ENCODE measurements around the gene FLRT1.
"Not testable (repeated sequence)": the region's sequence is repeated elsewhere in the genome, so short reads cannot be mapped to it uniquely, and the experiment has no call there.

The FLRT1 gene

GRCh38 chr11:64045700-64046099 is 10.0 kb downstream of the FLRT1 start:
- no peak for TF ChIP-seq CTCF (IDR thresholded peaks at IDR 0.05; ENCODE audit: control insufficient read depth, extremely low read depth, insufficient read depth)
- no peak for DNase-seq (ENCODE audit: low read depth)

DNA sequence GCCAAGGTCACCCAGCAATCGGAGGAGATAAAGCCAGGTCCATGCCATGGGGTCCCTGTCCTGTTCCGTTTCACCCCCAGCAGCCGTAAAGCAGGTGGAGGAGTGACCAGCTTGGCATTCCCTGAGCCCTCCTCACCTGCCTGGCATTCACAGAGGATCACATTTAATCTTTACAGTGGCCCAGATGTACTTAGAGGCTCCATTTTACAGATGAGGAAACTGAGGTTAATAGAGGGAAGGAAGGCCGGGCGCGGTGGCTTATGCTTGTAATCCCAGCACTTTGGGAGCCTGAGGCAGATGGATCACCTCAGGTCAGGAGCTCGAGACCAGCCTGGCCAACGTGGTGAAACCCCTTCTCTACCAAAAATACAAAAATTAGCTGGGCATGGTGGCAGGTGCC is 11.6 kb downstream of the FLRT1 start:
- not testable (repeated sequence) for DNase-seq (ENCODE audit: low read depth); H3K4me3 ChIP-seq (ENCODE audit: low read depth, low read length)

More at GRCh38 chr11:64045700-64046099, 10.0 kb downstream of the FLRT1 start:
- H3K4me3 ChIP-seq (ENCODE audit: low read depth, low read length): no peak overlapping the region

GRCh38 chr11:64048042-64048854 is 12.5 kb downstream of the FLRT1 start:
- H3K4me3 ChIP-seq (ENCODE audit: low read depth, low read length): no peak overlapping the region
- no peak for TF ChIP-seq CTCF (IDR thresholded peaks at IDR 0.05; ENCODE audit: control insufficient read depth, extremely low read depth, insufficient read depth)
- no peak for DNase-seq (ENCODE audit: low read depth)

- no peak overlapping the region for H3K4me3 ChIP-seq (ENCODE audit: low read depth, low read length)
- TF ChIP-seq CTCF (IDR thresholded peaks at IDR 0.05; ENCODE audit: control insufficient read depth, extremely low read depth, insufficient read depth): no peak
- no peak for DNase-seq (ENCODE audit: low read depth)
Observed at GRCh38 chr11:64049509-64049908, 13.8 kb downstream of the FLRT1 start.

DNA sequence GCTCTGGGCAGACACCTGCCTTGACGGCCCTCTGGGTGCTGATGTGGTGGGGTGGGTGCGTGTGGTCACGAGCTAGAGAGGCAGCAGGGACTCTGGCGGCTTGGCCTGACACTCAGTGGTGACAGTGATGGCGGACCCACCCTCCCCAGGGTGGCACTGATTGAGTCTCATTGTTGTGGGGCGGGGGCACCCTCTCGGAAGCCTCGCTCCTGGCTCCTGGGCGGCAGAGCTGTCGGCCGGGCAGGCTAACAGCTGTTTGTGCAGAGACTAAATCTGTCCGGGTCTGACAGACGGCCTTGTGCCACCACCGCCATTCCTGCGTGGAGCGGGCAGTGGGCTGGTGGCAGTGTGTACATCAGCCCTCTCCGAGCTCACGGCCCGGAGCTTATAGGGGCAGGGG is 15.6 kb downstream of the FLRT1 start:
- DNase-seq (ENCODE audit: low read depth): no peak
- H3K4me3 ChIP-seq (ENCODE audit: low read depth, low read length): no peak overlapping the region
- TF ChIP-seq CTCF (IDR thresholded peaks at IDR 0.05; ENCODE audit: control insufficient read depth, extremely low read depth, insufficient read depth): no peak

- TF ChIP-seq CTCF (IDR thresholded peaks at IDR 0.05; ENCODE audit: control insufficient read depth, extremely low read depth, insufficient read depth): no peak
- no peak for DNase-seq (ENCODE audit: low read depth)
- no peak overlapping the region for H3K4me3 ChIP-seq (ENCODE audit: low read depth, low read length)
Observed at GRCh38 chr11:64052436-64052835, 16.7 kb downstream of the FLRT1 start.

DNA sequence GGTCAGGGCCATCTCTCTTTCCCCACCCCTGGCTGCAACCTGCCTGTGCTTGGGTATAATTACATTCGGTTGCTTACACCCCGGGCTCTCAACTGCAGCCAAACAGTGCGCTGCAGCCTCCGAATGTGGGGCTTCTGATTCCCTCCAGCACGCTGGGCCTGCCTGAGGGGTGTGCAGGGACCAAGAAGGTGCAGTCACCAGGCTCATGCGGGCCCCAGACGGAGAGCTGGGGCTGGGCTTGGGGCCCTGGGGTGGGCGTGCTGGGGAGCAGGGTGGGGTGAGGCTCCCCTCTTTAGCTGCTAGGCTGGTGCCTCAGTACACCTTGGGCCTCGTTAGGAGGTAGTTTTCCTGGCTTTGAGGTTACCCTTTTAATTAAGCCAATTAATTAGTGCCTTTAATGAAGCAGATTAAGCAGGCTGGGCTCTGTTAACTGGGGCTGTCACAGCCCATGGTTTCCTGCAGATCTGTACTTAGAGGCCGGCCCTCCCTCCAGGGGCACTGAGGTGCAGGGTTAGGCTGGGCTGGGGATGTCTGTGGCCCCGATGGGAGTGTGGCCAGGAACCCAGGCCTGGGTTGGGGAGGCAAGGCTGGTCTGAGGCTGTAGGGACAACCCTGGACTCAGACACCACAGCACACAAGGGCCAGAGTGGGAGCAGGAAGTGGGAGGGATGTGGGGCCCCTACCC is 17.3 kb downstream of the FLRT1 start:
- DNase-seq (ENCODE audit: low read depth): no peak
- TF ChIP-seq CTCF (IDR thresholded peaks at IDR 0.05; ENCODE audit: control insufficient read depth, extremely low read depth, insufficient read depth): no peak
- no peak overlapping the region for H3K4me3 ChIP-seq (ENCODE audit: low read depth, low read length)
